SK-N-SH (cell line): ENCODE results near the gene GRIN2C. TPM values are rescaled to one million over a fixed set of nuclear protein-coding genes. Genes with fewer than 3 reads are reported as not detected.
A peak's percentile ranks its signal among the peaks of the same experiment; 100 is the strongest.

ENCODE experiments used
- CTCF ChIA-PET: fragments of 300-600, 350-600 bp; formaldehyde crosslinking; extraction: SDS; loops from one replicate; lab custom pipeline; 2021; lab: Yijun Ruan, JAX
- POLR2A ChIA-PET: fragments of 350-600 bp; sonication (Branson Sonifier 250); formaldehyde crosslinking; extraction: SDS; loops from one replicate; lab custom pipeline; 2020; ENCODE audit warnings: antibody characterized with exemption, inconsistent platforms; lab: Yijun Ruan, JAX
- DNase-seq: peaks from one replicate; pipeline ENCODE4 v3.0.0; 2012
- H2AFZ ChIP-seq: fragments of 200-600 bp; sonication (generic); 2 replicates; pipeline ENCODE4 v1.8.1; 2016; ENCODE audit warnings: antibody characterized with exemption, mild to moderate bottlenecking, low read depth
- H3F3A ChIP-seq: fragments of 200-600 bp; sonication (generic); replicated peaks from 2 replicates; pipeline ENCODE3; 2016; ENCODE audit warnings: antibody characterized with exemption, mild to moderate bottlenecking; ENCODE audit not compliant: insufficient read depth
- H3K27ac ChIP-seq, 2 experiments: fragments of 200-500 bp in 1 of 2; fragments of 200-600 bp in 1 of 2; sonication (Bioruptor generic) in 1 of 2; sonication (generic), shearing (Covaris generic) in 1 of 2; 2 replicates each; pipeline versions ENCODE4 v1.5.1 to v1.6.1; 2014 to 2016; ENCODE audit warnings: low read depth in 2 of 2, inconsistent platforms in 1 of 2, low read length in 1 of 2, mild to moderate bottlenecking in 1 of 2, mixed read lengths in 1 of 2
- H3K27me3 ChIP-seq: fragments of 200-600 bp; sonication (generic), shearing (Covaris generic); 2 replicates; pipeline ENCODE4 v1.6.1; 2016; ENCODE audit warnings: mixed run types; ENCODE audit not compliant: insufficient read depth
- H3K36me3 ChIP-seq, 2 experiments: fragments of 200-500 bp in 1 of 2; fragments of 200-600 bp in 1 of 2; sonication (Bioruptor generic) in 1 of 2; sonication (generic) in 1 of 2; replicated peaks in 1 of 2; 2 replicates each; pipeline versions ENCODE3 to v1.5.1; 2014 to 2016; ENCODE audit warnings: low read length in 1 of 2, mild to moderate bottlenecking in 1 of 2; ENCODE audit not compliant: insufficient read depth in 2 of 2, control insufficient read depth in 1 of 2
- H3K4me1 ChIP-seq, 2 experiments: fragments of 200-500 bp in 1 of 2; fragments of 200-600 bp in 1 of 2; sonication (Bioruptor generic) in 1 of 2; sonication (generic), shearing (Covaris generic) in 1 of 2; 2 replicates each; pipeline versions ENCODE4 v1.5.1 to v1.6.1; 2014 to 2016; ENCODE audit warnings: low read depth in 1 of 2, low read length in 1 of 2, mixed run types in 1 of 2; ENCODE audit not compliant: insufficient read depth in 2 of 2, control insufficient read depth in 1 of 2
- H3K4me2 ChIP-seq: fragments of 200-600 bp; sonication (generic), shearing (Covaris generic); 2 replicates; pipeline ENCODE4 v1.6.1; 2017; ENCODE audit warnings: mixed run types
- H3K4me3 ChIP-seq, 2 experiments: fragments of 200-500 bp in 1 of 2; fragments of 200-600 bp in 1 of 2; sonication (Bioruptor generic) in 1 of 2; sonication (generic), shearing (Covaris generic) in 1 of 2; 2 replicates each; pipeline versions ENCODE4 v1.5.1 to v1.8.1; 2014 to 2016; ENCODE audit warnings: low read depth in 2 of 2, inconsistent platforms in 1 of 2, low read length in 1 of 2, mild to moderate bottlenecking in 1 of 2, mixed read lengths in 1 of 2, moderate library complexity in 1 of 2
- H3K79me2 ChIP-seq: fragments of 200-600 bp; sonication (generic); 2 replicates; pipeline ENCODE4 v1.8.1; 2017; ENCODE audit warnings: mild to moderate bottlenecking; ENCODE audit not compliant: insufficient read depth
- H3K9ac ChIP-seq: fragments of 200-600 bp; sonication (generic); 2 replicates; pipeline ENCODE4 v1.6.1; 2017; ENCODE audit warnings: mixed run types
- H3K9me2 ChIP-seq: fragments of 200-600 bp; sonication (generic); 2 replicates; pipeline ENCODE4 v1.6.1; 2017; ENCODE audit warnings: mixed run types
- H3K9me3 ChIP-seq: fragments of 200-600 bp; sonication (generic); 2 replicates; pipeline ENCODE4 v1.6.1; 2017; ENCODE audit warnings: mixed run types, mild to moderate bottlenecking, moderate library complexity
- H4K20me1 ChIP-seq: fragments of 200-600 bp; sonication (generic); 2 replicates; pipeline ENCODE4 v1.6.1; 2017; ENCODE audit warnings: mild to moderate bottlenecking, mixed run types; ENCODE audit not compliant: insufficient read depth
- CTCF ChIP-seq: fragments of 200-600 bp; sonication (generic); IDR thresholded peaks from 2 replicates; pipeline ENCODE4 v1.6.1; 2017; ENCODE audit warnings: antibody characterized with exemption, mild to moderate bottlenecking, moderate library complexity
- REST ChIP-seq: IDR thresholded peaks from 2 replicates; pipeline ENCODE4 v1.6.1; 2012; ENCODE audit warnings: mild to moderate bottlenecking, low read depth, low read length, moderate library complexity
- USF2 ChIP-seq: fragments of 150-350 bp; IDR thresholded peaks from 2 replicates; pipeline ENCODE4 v1.6.1; 2017; ENCODE audit warnings: antibody characterized with exemption, low read length, low read depth, borderline replicate concordance
- WGBS: methylation state at CpG from one replicate; pipeline ENCODE4 v1.1.6; 2017; ENCODE audit warnings: low lambda C conversion rate; 5-methylcytosine and 5-hydroxymethylcytosine counted together
- polyA plus RNA-seq, 3 experiments: library from polyadenylated mRNA; depleted of rRNA; stranded (reverse); fragments of >200 nt; gene quantifications; 2 replicates each; pipeline ENCODE4 v1.2.3, GENCODE V29; 2012

The GRIN2C gene
- polyA plus RNA-seq, 1 of the 3 experiments (the other 2 are of a cell fraction), result 0.39 TPM

- no peak overlapping the region for H3K9ac ChIP-seq
These were observed 32.5 kb upstream of the GRIN2C start for GRCh38 chr17:74892013-74892841.

More at GRCh38 chr17:74892013-74892841, 32.5 kb upstream of the GRIN2C start:
- no peaks in the 10 kb centered on the region for H3K36me3 ChIP-seq
- H3K9me3 ChIP-seq, result no peaks in the 10 kb centered on the region
- H3F3A ChIP-seq, result no peaks in the 10 kb centered on the region
- no peak overlapping the region for H3K4me2 ChIP-seq
- ChIA-PET POLR2A (no interaction called here), CTCF (interaction anchor here (0.6 to 1.6 kb wide), 8 partner anchors 11 to 116 kb away, joined by 3 to 5 read pairs (median 3); partner anchors contain the start of genes OTOP2 and USH1G)
- no peaks in the 10 kb centered on the region for H3K9me2 ChIP-seq
- H3K27ac ChIP-seq, result no peak overlapping the region
- no peak overlapping the region for H2AFZ ChIP-seq
- no peak overlapping the region for H3K4me3 ChIP-seq
- WGBS, result 77% methylated on average over 19 of the region's 20 CpGs
- no peaks in the 10 kb centered on the region for H4K20me1 ChIP-seq
- H3K79me2 ChIP-seq, result no peaks in the 10 kb centered on the region
- peaks cover 0 to 6% of the 10 kb centered on the region in 2 experiments; a peak in 1 of 4 replicates for H3K4me1 ChIP-seq
- DNase-seq, result peak; percentile 72
- peaks cover 77% of the 10 kb centered on the region for H3K27me3 ChIP-seq
- no peak for TF ChIP-seq REST
- TF ChIP-seq CTCF, result peak; percentile 23; the same call in 1 of the 2 replicates
- no peak for TF ChIP-seq USF2
